Measurements from ENCODE around the gene IL4R.
"Not testable (repeated sequence)": the region's sequence is repeated elsewhere in the genome, so short reads cannot be mapped to it uniquely, and the experiment has no call there.

The IL4R gene

GRCh38 chr16:27273670-27274423 is 39.9 kb upstream of the IL4R start:
- H3K27ac ChIP-seq (ENCODE audit: low read depth, low read length), result no peak overlapping the region
- H3K18ac ChIP-seq (ENCODE audit: low read length), result no peak overlapping the region

GRCh38 chr16:27274424-27274874 is 39.3 kb upstream of the IL4R start:
- H3K56ac ChIP-seq (ENCODE audit: low read length); H3K27ac ChIP-seq (ENCODE audit: low read depth, low read length): not testable (repeated sequence)
- no CpG with 5 or more reads among the region's 7 CpGs for WGBS (ENCODE audit: extremely low coverage, insufficient coverage, low lambda C conversion rate)

More at GRCh38 chr16:27273670-27274423, 39.9 kb upstream of the IL4R start:
- Histone ChIP-seq H3K4me2 (ENCODE audit: low read length) (no peak overlapping the region), H3K4ac (ENCODE audit: low read depth, low read length) (no peak overlapping the region), H3K27me3 (ENCODE audit: insufficient read depth, low read length, poor library complexity) (no peaks in the 10 kb centered on the region), H4K5ac (ENCODE audit: low read length) (no peak overlapping the region), H3K4me1 (ENCODE audit: control insufficient read depth, low read depth, low read length) (peaks cover 1% of the 10 kb centered on the region), H3K4me3 (ENCODE audit: low read length) (no peak overlapping the region), H3K79me1 (ENCODE audit: low read length) (no peaks in the 10 kb centered on the region), H2BK15ac (replicated peaks; ENCODE audit: low read depth) (no peak overlapping the region), H3K36me3 (ENCODE audit: control insufficient read depth, insufficient read depth, low read length) (no peaks in the 10 kb centered on the region), H3K56ac (ENCODE audit: low read length) (no peak overlapping the region), H3K9ac (ENCODE audit: low read length) (no peak overlapping the region), H2BK5ac (ENCODE audit: low read length) (no peak overlapping the region), H3K23ac (ENCODE audit: low read length) (no peak overlapping the region), H2BK120ac (ENCODE audit: low read depth, low read length) (no peak overlapping the region), H2AK5ac (ENCODE audit: low read length) (no peak overlapping the region), H4K8ac (ENCODE audit: low read depth, low read length) (peak overlapping the region; percentile 14), H3K79me2 (ENCODE audit: control insufficient read depth, insufficient read depth, low read length) (no peaks in the 10 kb centered on the region)
- no CpG with 5 or more reads among the region's 8 CpGs for WGBS (ENCODE audit: extremely low coverage, insufficient coverage, low lambda C conversion rate)
- DNase-seq, result no peak

GRCh38 chr16:27275394-27275793 is 38.4 kb upstream of the IL4R start:
- no peak overlapping the region for H2BK120ac ChIP-seq (ENCODE audit: low read depth, low read length)
- no peaks in the 10 kb centered on the region for H3K36me3 ChIP-seq (ENCODE audit: control insufficient read depth, insufficient read depth, low read length)
- DNase-seq, result no peak
- no peak overlapping the region for H2BK5ac ChIP-seq (ENCODE audit: low read length)
- H3K79me2 ChIP-seq (ENCODE audit: control insufficient read depth, insufficient read depth, low read length), result no peaks in the 10 kb centered on the region
- H3K27me3 ChIP-seq (ENCODE audit: insufficient read depth, low read length, poor library complexity), result no peaks in the 10 kb centered on the region
- H3K9ac ChIP-seq (ENCODE audit: low read length), result no peak overlapping the region
- no CpG with 5 or more reads among the region's 1 CpG for WGBS (ENCODE audit: extremely low coverage, insufficient coverage, low lambda C conversion rate)
- H2BK15ac ChIP-seq (replicated peaks; ENCODE audit: low read depth), result no peak overlapping the region
- no peak overlapping the region for H3K56ac ChIP-seq (ENCODE audit: low read length)
- no peak overlapping the region for H3K4ac ChIP-seq (ENCODE audit: low read depth, low read length)
- no peak overlapping the region for H3K23ac ChIP-seq (ENCODE audit: low read length)
- no peaks in the 10 kb centered on the region for H3K4me1 ChIP-seq (ENCODE audit: control insufficient read depth, low read depth, low read length)
- no peak overlapping the region for H2AK5ac ChIP-seq (ENCODE audit: low read length)
- H3K27ac ChIP-seq (ENCODE audit: low read depth, low read length), result no peak overlapping the region
- no peak overlapping the region for H3K4me2 ChIP-seq (ENCODE audit: low read length)
- no peaks in the 10 kb centered on the region for H3K79me1 ChIP-seq (ENCODE audit: low read length)
- no peak overlapping the region for H3K18ac ChIP-seq (ENCODE audit: low read length)
- no peak overlapping the region for H4K5ac ChIP-seq (ENCODE audit: low read length)
- no peak overlapping the region for H4K8ac ChIP-seq (ENCODE audit: low read depth, low read length)
- H3K4me3 ChIP-seq (ENCODE audit: low read length), result no peak overlapping the region

More at GRCh38 chr16:27274424-27274874, 39.3 kb upstream of the IL4R start:
- H3K79me2 ChIP-seq (ENCODE audit: control insufficient read depth, insufficient read depth, low read length); H3K4me2 ChIP-seq (ENCODE audit: low read length); H3K79me1 ChIP-seq (ENCODE audit: low read length); DNase-seq; H3K36me3 ChIP-seq (ENCODE audit: control insufficient read depth, insufficient read depth, low read length); H2BK5ac ChIP-seq (ENCODE audit: low read length); H2AK5ac ChIP-seq (ENCODE audit: low read length); H4K8ac ChIP-seq (ENCODE audit: low read depth, low read length); H4K5ac ChIP-seq (ENCODE audit: low read length); H3K27me3 ChIP-seq (ENCODE audit: insufficient read depth, low read length, poor library complexity); H2BK15ac ChIP-seq (replicated peaks; ENCODE audit: low read depth); H3K4me3 ChIP-seq (ENCODE audit: low read length); H3K23ac ChIP-seq (ENCODE audit: low read length); H3K18ac ChIP-seq (ENCODE audit: low read length); H3K9ac ChIP-seq (ENCODE audit: low read length); H3K4ac ChIP-seq (ENCODE audit: low read depth, low read length); H2BK120ac ChIP-seq (ENCODE audit: low read depth, low read length); H3K4me1 ChIP-seq (ENCODE audit: control insufficient read depth, low read depth, low read length): not testable (repeated sequence)

GRCh38 chr16:27281243-27281642 is 32.5 kb upstream of the IL4R start:
- Histone ChIP-seq H3K4me1 (ENCODE audit: control insufficient read depth, low read depth, low read length) (no peaks in the 10 kb centered on the region), H3K23ac (ENCODE audit: low read length) (no peak overlapping the region), H3K4me3 (ENCODE audit: low read length) (no peak overlapping the region), H3K27ac (ENCODE audit: low read depth, low read length) (no peak overlapping the region), H3K56ac (ENCODE audit: low read length) (no peak overlapping the region), H3K79me2 (ENCODE audit: control insufficient read depth, insufficient read depth, low read length) (no peaks in the 10 kb centered on the region), H4K5ac (ENCODE audit: low read length) (no peak overlapping the region), H4K8ac (ENCODE audit: low read depth, low read length) (no peak overlapping the region), H3K36me3 (ENCODE audit: control insufficient read depth, insufficient read depth, low read length) (no peaks in the 10 kb centered on the region), H2BK5ac (ENCODE audit: low read length) (no peak overlapping the region), H3K4me2 (ENCODE audit: low read length) (no peak overlapping the region), H3K79me1 (ENCODE audit: low read length) (no peaks in the 10 kb centered on the region), H3K27me3 (ENCODE audit: insufficient read depth, low read length, poor library complexity) (no peaks in the 10 kb centered on the region), H2AK5ac (ENCODE audit: low read length) (no peak overlapping the region), H3K9ac (ENCODE audit: low read length) (no peak overlapping the region), H3K4ac (ENCODE audit: low read depth, low read length) (no peak overlapping the region), H2BK15ac (replicated peaks; ENCODE audit: low read depth) (no peak overlapping the region), H3K18ac (ENCODE audit: low read length) (no peak overlapping the region), H2BK120ac (ENCODE audit: low read depth, low read length) (no peak overlapping the region)
- no peak for DNase-seq
- no CpG with 5 or more reads among the region's 7 CpGs for WGBS (ENCODE audit: extremely low coverage, insufficient coverage, low lambda C conversion rate)

GRCh38 chr16:27284865-27285675 is 28.7 kb upstream of the IL4R start:
- no peaks in the 10 kb centered on the region for H3K79me1 ChIP-seq (ENCODE audit: low read length)
- H2BK5ac ChIP-seq (ENCODE audit: low read length), result no peak overlapping the region
- H4K5ac ChIP-seq (ENCODE audit: low read length), result no peak overlapping the region
- no peak overlapping the region for H3K56ac ChIP-seq (ENCODE audit: low read length)
- WGBS (ENCODE audit: extremely low coverage, insufficient coverage, low lambda C conversion rate), result no CpG with 5 or more reads among the region's 7 CpGs
- H3K4me2 ChIP-seq (ENCODE audit: low read length), result no peak overlapping the region
- H2BK120ac ChIP-seq (ENCODE audit: low read depth, low read length), result no peak overlapping the region
- no peak overlapping the region for H3K4ac ChIP-seq (ENCODE audit: low read depth, low read length)
- H3K23ac ChIP-seq (ENCODE audit: low read length), result no peak overlapping the region
- DNase-seq, result no peak
- no peak overlapping the region for H3K27ac ChIP-seq (ENCODE audit: low read depth, low read length)
- no peak overlapping the region for H2AK5ac ChIP-seq (ENCODE audit: low read length)
- no peaks in the 10 kb centered on the region for H3K4me1 ChIP-seq (ENCODE audit: control insufficient read depth, low read depth, low read length)
- no peaks in the 10 kb centered on the region for H3K36me3 ChIP-seq (ENCODE audit: control insufficient read depth, insufficient read depth, low read length)
- H3K79me2 ChIP-seq (ENCODE audit: control insufficient read depth, insufficient read depth, low read length), result no peaks in the 10 kb centered on the region
- H3K4me3 ChIP-seq (ENCODE audit: low read length), result no peak overlapping the region
- H2BK15ac ChIP-seq (replicated peaks; ENCODE audit: low read depth), result no peak overlapping the region
- H3K18ac ChIP-seq (ENCODE audit: low read length), result no peak overlapping the region
- no peaks in the 10 kb centered on the region for H3K27me3 ChIP-seq (ENCODE audit: insufficient read depth, low read length, poor library complexity)
- no peak overlapping the region for H4K8ac ChIP-seq (ENCODE audit: low read depth, low read length)
- H3K9ac ChIP-seq (ENCODE audit: low read length), result no peak overlapping the region
